ENCODE data around the gene GPC6. TPM values are rescaled to one million over a fixed set of nuclear protein-coding genes. Genes with fewer than 3 reads are reported as not detected.

Gene GPC6
- total RNA-seq, 5 donors from 2014 or later (not counting 1 experiment from before 2014, with no cell fraction given), result 0.03 to 0.18 (median 0.06) TPM; not detected in 2

GRCh38 chr13:93234459-93234858, 7.9 kb downstream of the GPC6 start:
- H3K9me3 ChIP-seq, result no peaks in the 10 kb centered on the region
- no peaks in the 10 kb centered on the region for H3K4me1 Mint-ChIP-seq
- no peak overlapping the region for H3K27ac Mint-ChIP-seq
- peaks cover 12 to 23% of the 10 kb centered on the region in 2 donors for H3K27me3 Mint-ChIP-seq
- CTCF ChIA-PET, result no interaction called here
- no peak overlapping the region for H3K27ac ChIP-seq (ENCODE audit: low read length)
- H3K36me3 Mint-ChIP-seq, result no peaks in the 10 kb centered on the region
- ATAC-seq (replicated peaks in 1 of 4) (no peak), DNase-seq (no peak)
- H3K27me3 ChIP-seq (replicated peaks in 1 of 2; ENCODE audit: control insufficient read depth in 2 of 2, extremely low read depth in 1 of 2, insufficient read depth in 2 of 2, low read length in 1 of 2), result no peaks in the 10 kb centered on the region
- no peak overlapping the region for H3K4me3 Mint-ChIP-seq
- peaks cover 16 to 31% (median 26%) of the 10 kb centered on the region in 3 donors for H3K9me3 Mint-ChIP-seq
- no peak overlapping the region for H3K4me3 ChIP-seq (ENCODE audit: control insufficient read depth in 1 of 2, extremely low read depth in 1 of 2, low read length in 1 of 2)
- POLR2A ChIA-PET, result no interaction called here
- H3K36me3 ChIP-seq (ENCODE audit: control insufficient read depth in 2 of 2, extremely low read depth in 1 of 2, insufficient read depth in 1 of 2, low read length in 1 of 2), result no peaks in the 10 kb centered on the region
- no peaks in the 10 kb centered on the region for H3K4me1 ChIP-seq (ENCODE audit: control insufficient read depth in 1 of 2, extremely low read depth in 1 of 2, insufficient read depth in 2 of 2, low read length in 2 of 2)

- Mint-ChIP-seq H3K36me3 (no peaks in the 10 kb centered on the region), H3K9me3 (peaks cover 22 to 38% (median 31%) of the 10 kb centered on the region in 3 donors), H3K27ac (no peak overlapping the region), H3K4me1 (no peaks in the 10 kb centered on the region), H3K27me3 (peaks cover 7 to 13% of the 10 kb centered on the region in 2 donors), H3K4me3 (no peak overlapping the region)
- ATAC-seq (replicated peaks in 1 of 4), result no peak
- no CpG with 5 or more reads among the region's 2 CpGs for WGBS (ENCODE audit: insufficient coverage)
- no peak overlapping the region for H3K4me3 ChIP-seq (ENCODE audit: control insufficient read depth in 1 of 2, extremely low read depth in 1 of 2, low read length in 1 of 2)
- DNase-seq, result no peak
- H3K9me3 ChIP-seq, result no peaks in the 10 kb centered on the region
- H3K27me3 ChIP-seq (replicated peaks in 1 of 2; ENCODE audit: control insufficient read depth in 2 of 2, extremely low read depth in 1 of 2, insufficient read depth in 2 of 2, low read length in 1 of 2), result no peaks in the 10 kb centered on the region
- CTCF ChIA-PET, result no interaction called here
- no peaks in the 10 kb centered on the region for H3K36me3 ChIP-seq (ENCODE audit: control insufficient read depth in 2 of 2, extremely low read depth in 1 of 2, insufficient read depth in 1 of 2, low read length in 1 of 2)
- no peak overlapping the region for H3K27ac ChIP-seq (ENCODE audit: low read length)
- POLR2A ChIA-PET, result no interaction called here
- H3K4me1 ChIP-seq (ENCODE audit: control insufficient read depth in 1 of 2, extremely low read depth in 1 of 2, insufficient read depth in 2 of 2, low read length in 2 of 2), result no peaks in the 10 kb centered on the region
Measured at GRCh38 chr13:93235258-93236015, 8.8 kb downstream of the GPC6 start.

- Histone ChIP-seq H3K9me3 (no peaks in the 10 kb centered on the region), H3K36me3 (ENCODE audit: control insufficient read depth in 2 of 2, extremely low read depth in 1 of 2, insufficient read depth in 1 of 2, low read length in 1 of 2) (no peaks in the 10 kb centered on the region), H3K4me3 (ENCODE audit: control insufficient read depth in 1 of 2, extremely low read depth in 1 of 2, low read length in 1 of 2) (no peak overlapping the region), H3K27me3 (replicated peaks in 1 of 2; ENCODE audit: control insufficient read depth in 2 of 2, extremely low read depth in 1 of 2, insufficient read depth in 2 of 2, low read length in 1 of 2) (peaks cover 0 to 9% of the 10 kb centered on the region in 2 experiments), H3K27ac (ENCODE audit: low read length) (no peak overlapping the region), H3K4me1 (ENCODE audit: control insufficient read depth in 1 of 2, extremely low read depth in 1 of 2, insufficient read depth in 2 of 2, low read length in 2 of 2) (no peaks in the 10 kb centered on the region)
- Mint-ChIP-seq H3K27me3 (peaks cover 4 to 8% of the 10 kb centered on the region in 2 donors), H3K4me3 (no peak overlapping the region), H3K36me3 (no peaks in the 10 kb centered on the region), H3K27ac (no peak overlapping the region), H3K4me1 (no peaks in the 10 kb centered on the region), H3K9me3 (peaks cover 26 to 44% (median 38%) of the 10 kb centered on the region in 3 donors)
- WGBS (ENCODE audit: insufficient coverage), result no CpG with 5 or more reads among the region's 1 CpG
- ChIA-PET POLR2A (no interaction called here), CTCF (no interaction called here)
- ATAC-seq (replicated peaks in 1 of 4), result no peak
- no peak for DNase-seq
Measured at GRCh38 chr13:93238711-93239110, 12.1 kb downstream of the GPC6 start.

- no peak for DNase-seq
- H3K27ac ChIP-seq (ENCODE audit: low read length), result no peak overlapping the region
- ATAC-seq (replicated peaks in 1 of 4), result no peak
- WGBS (ENCODE audit: insufficient coverage), result 71% methylated on average over 7 of the region's 7 CpGs
- Mint-ChIP-seq H3K9me3 (peaks cover 18 to 22% (median 21%) of the 10 kb centered on the region in 3 donors), H3K27ac (no peak overlapping the region), H3K4me1 (no peaks in the 10 kb centered on the region), H3K36me3 (no peaks in the 10 kb centered on the region), H3K27me3 (peaks cover 4 to 13% of the 10 kb centered on the region in 2 donors), H3K4me3 (no peak overlapping the region)
- no peaks in the 10 kb centered on the region for H3K4me1 ChIP-seq (ENCODE audit: control insufficient read depth in 1 of 2, extremely low read depth in 1 of 2, insufficient read depth in 2 of 2, low read length in 2 of 2)
- ChIA-PET CTCF (no interaction called here), POLR2A (no interaction called here)
- H3K36me3 ChIP-seq (ENCODE audit: control insufficient read depth in 2 of 2, extremely low read depth in 1 of 2, insufficient read depth in 1 of 2, low read length in 1 of 2), result no peaks in the 10 kb centered on the region
- H3K9me3 ChIP-seq, result no peaks in the 10 kb centered on the region
- H3K27me3 ChIP-seq (replicated peaks in 1 of 2; ENCODE audit: control insufficient read depth in 2 of 2, extremely low read depth in 1 of 2, insufficient read depth in 2 of 2, low read length in 1 of 2), result peaks cover 0 to 17% of the 10 kb centered on the region in 2 experiments
- H3K4me3 ChIP-seq (ENCODE audit: control insufficient read depth in 1 of 2, extremely low read depth in 1 of 2, low read length in 1 of 2), result no peak overlapping the region
Measured at GRCh38 chr13:93243375-93244063, 16.9 kb downstream of the GPC6 start.

- H3K27me3 Mint-ChIP-seq, result peaks cover 4 to 13% of the 10 kb centered on the region in 2 donors
- peaks cover 11 to 14% (median 13%) of the 10 kb centered on the region in 3 donors for H3K9me3 Mint-ChIP-seq
- Histone ChIP-seq H3K4me1 (ENCODE audit: control insufficient read depth in 1 of 2, extremely low read depth in 1 of 2, insufficient read depth in 2 of 2, low read length in 2 of 2) (no peaks in the 10 kb centered on the region), H3K36me3 (ENCODE audit: control insufficient read depth in 2 of 2, extremely low read depth in 1 of 2, insufficient read depth in 1 of 2, low read length in 1 of 2) (no peaks in the 10 kb centered on the region), H3K4me3 (ENCODE audit: control insufficient read depth in 1 of 2, extremely low read depth in 1 of 2, low read length in 1 of 2) (no peak overlapping the region), H3K9me3 (no peaks in the 10 kb centered on the region), H3K27ac (ENCODE audit: low read length) (no peak overlapping the region), H3K27me3 (replicated peaks in 1 of 2; ENCODE audit: control insufficient read depth in 2 of 2, extremely low read depth in 1 of 2, insufficient read depth in 2 of 2, low read length in 1 of 2) (peaks cover 0 to 17% of the 10 kb centered on the region in 2 experiments)
- no peak overlapping the region for H3K27ac Mint-ChIP-seq
- no peaks in the 10 kb centered on the region for H3K4me1 Mint-ChIP-seq
- H3K36me3 Mint-ChIP-seq, result no peaks in the 10 kb centered on the region
- 66% methylated on average over 10 of the region's 17 CpGs for WGBS (ENCODE audit: insufficient coverage)
- ATAC-seq (replicated peaks in 1 of 4) (no peak), DNase-seq (no peak)
- no peak overlapping the region for H3K4me3 Mint-ChIP-seq
- CTCF ChIA-PET, result no interaction called here
- POLR2A ChIA-PET, result no interaction called here
Measured at GRCh38 chr13:93244141-93244917, 17.7 kb downstream of the GPC6 start.

GRCh38 chr13:93244918-93245280, 18.3 kb downstream of the GPC6 start:
- Mint-ChIP-seq H3K9me3 (peaks cover 6 to 13% (median 10%) of the 10 kb centered on the region in 3 donors), H3K4me1 (no peaks in the 10 kb centered on the region), H3K4me3 (no peak overlapping the region), H3K27ac (no peak overlapping the region), H3K27me3 (peaks cover 4 to 15% of the 10 kb centered on the region in 2 donors), H3K36me3 (no peaks in the 10 kb centered on the region)
- no peak overlapping the region for H3K27ac ChIP-seq (ENCODE audit: low read length)
- no peak for ATAC-seq (replicated peaks in 1 of 4)
- no peaks in the 10 kb centered on the region for H3K36me3 ChIP-seq (ENCODE audit: control insufficient read depth in 2 of 2, extremely low read depth in 1 of 2, insufficient read depth in 1 of 2, low read length in 1 of 2)
- ChIA-PET POLR2A (no interaction called here), CTCF (no interaction called here)
- WGBS (ENCODE audit: insufficient coverage), result no CpG with 5 or more reads among the region's 1 CpG
- H3K27me3 ChIP-seq (replicated peaks in 1 of 2; ENCODE audit: control insufficient read depth in 2 of 2, extremely low read depth in 1 of 2, insufficient read depth in 2 of 2, low read length in 1 of 2), result peaks cover 0 to 17% of the 10 kb centered on the region in 2 experiments
- no peak for DNase-seq
- H3K4me3 ChIP-seq (ENCODE audit: control insufficient read depth in 1 of 2, extremely low read depth in 1 of 2, low read length in 1 of 2), result no peak overlapping the region
- no peaks in the 10 kb centered on the region for H3K4me1 ChIP-seq (ENCODE audit: control insufficient read depth in 1 of 2, extremely low read depth in 1 of 2, insufficient read depth in 2 of 2, low read length in 2 of 2)
- H3K9me3 ChIP-seq, result no peaks in the 10 kb centered on the region

Measured in T-cell (primary cell).